Activated T-helper 2 cell treated with anti-CD3 and anti-CD28 coated beads, Interferon-gamma antibody, Interleukin-2, Interleukin-4, amounts not matched to agents 10 μg/mL and 5 μg/mL and 100 μg/mL, durations not matched to agents 14 hours and 24 hours and 36 hours (primary cell): Measurements from ENCODE around the gene STXBP3. TPM values are rescaled to one million over a fixed set of nuclear protein-coding genes. Genes with fewer than 3 reads are reported as not detected.

Experiments used
- DNase-seq: peaks from one replicate; pipeline ENCODE4 v3.0.0; 2021; ENCODE audit warnings: low spot score
- H3K27ac Mint-ChIP-seq: one replicate; pipeline ENCODE4 v1.8.0; 2021; ENCODE audit warnings: mixed read lengths
- H3K27me3 Mint-ChIP-seq: one replicate; pipeline ENCODE4 v1.8.0; 2021; ENCODE audit warnings: low read depth, mixed read lengths
- H3K36me3 Mint-ChIP-seq: one replicate; pipeline ENCODE4 v1.8.0; 2021; ENCODE audit warnings: low read depth, mixed read lengths
- H3K4me1 Mint-ChIP-seq: one replicate; pipeline ENCODE4 v1.8.0; 2021; ENCODE audit warnings: low read depth, mixed read lengths
- H3K4me3 Mint-ChIP-seq: one replicate; pipeline ENCODE4 v1.8.0; 2021; ENCODE audit warnings: low read depth, mild to moderate bottlenecking, moderate library complexity, mixed read lengths
- H3K9me3 Mint-ChIP-seq: one replicate; pipeline ENCODE4 v1.8.0; 2021; ENCODE audit warnings: mixed read lengths
- intact Hi-C: fragments of 100-400 bp; cut with micrococcal nuclease; formaldehyde crosslinking; loops from one replicate; pipeline ENCODE4 v1.15.1; 2023
- total RNA-seq: library from RNA; stranded (reverse); gene quantifications from 2 replicates; pipeline ENCODE4 v1.2.3, GENCODE V29; 2022

Gene STXBP3
- total RNA-seq, 1 donor from 2014 or later: 51.7 TPM

GRCh38 chr1:108817811-108818210 lies 71.3 kb downstream of the STXBP3 start:
- no peak for DNase-seq
- Mint-ChIP-seq H3K4me3 (no peak overlapping the region), H3K4me1 (no peaks in the 10 kb centered on the region), H3K27ac (no peak overlapping the region), H3K27me3 (peaks cover 26% of the 10 kb centered on the region), H3K36me3 (no peaks in the 10 kb centered on the region), H3K9me3 (no peaks in the 10 kb centered on the region)
- intact Hi-C loops: no loop called here

- Mint-ChIP-seq H3K4me1 (no peaks in the 10 kb centered on the region), H3K36me3 (no peaks in the 10 kb centered on the region), H3K4me3 (no peak overlapping the region), H3K27ac (no peak overlapping the region), H3K27me3 (peaks cover 33% of the 10 kb centered on the region), H3K9me3 (no peaks in the 10 kb centered on the region)
- DNase-seq: no peak
- intact Hi-C loops: no loop called here
Observed at GRCh38 chr1:108819878-108820277, 73.4 kb downstream of the STXBP3 start.

DNA sequence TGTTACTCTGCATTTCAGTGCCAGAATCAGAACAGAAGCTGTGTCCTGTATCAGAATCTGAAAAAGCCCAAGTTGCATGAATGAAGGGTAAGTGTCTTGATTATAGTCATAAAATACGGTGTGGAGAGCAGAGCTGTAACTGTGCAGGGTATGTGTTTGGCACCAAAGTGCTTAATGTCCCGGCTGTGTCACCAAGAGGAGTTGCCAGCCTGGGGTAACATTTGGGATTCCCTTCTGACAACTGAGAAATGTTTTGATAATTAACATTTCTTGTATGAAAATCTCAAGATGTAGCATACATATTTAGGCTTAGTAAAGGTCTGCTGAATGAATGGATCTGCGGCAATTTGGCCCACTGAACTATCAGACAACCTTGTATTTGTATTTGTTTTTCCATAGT lies 77.2 kb downstream of the STXBP3 start:
- no peaks in the 10 kb centered on the region for H3K4me1 Mint-ChIP-seq
- H3K4me3 Mint-ChIP-seq: no peak overlapping the region
- H3K27me3 Mint-ChIP-seq: peaks cover 23% of the 10 kb centered on the region
- intact Hi-C loops: no loop called here
- no peak for DNase-seq
- H3K9me3 Mint-ChIP-seq: no peaks in the 10 kb centered on the region
- H3K27ac Mint-ChIP-seq: no peak overlapping the region
- no peaks in the 10 kb centered on the region for H3K36me3 Mint-ChIP-seq

DNA sequence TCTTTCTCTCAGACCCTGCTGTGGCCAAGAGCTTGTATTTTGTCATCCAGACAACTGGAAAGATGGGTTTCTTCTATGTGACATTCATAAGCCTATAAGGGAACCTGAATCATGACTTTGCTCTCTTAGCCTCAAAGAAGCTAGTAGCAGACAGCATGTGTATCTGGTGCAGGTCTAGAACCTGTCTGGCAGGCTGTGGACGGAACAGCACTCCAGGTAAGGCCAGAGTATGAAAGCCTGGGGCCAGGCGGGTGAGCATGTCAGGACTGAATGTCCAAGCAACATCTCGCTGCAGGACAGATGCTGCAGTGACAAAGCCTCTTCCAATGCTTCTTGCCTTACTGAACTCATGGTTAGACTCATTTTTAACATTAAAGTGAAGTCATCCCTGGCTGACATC lies 77.6 kb downstream of the STXBP3 start:
- no peaks in the 10 kb centered on the region for H3K36me3 Mint-ChIP-seq

GRCh38 chr1:108826081-108826635 lies 79.7 kb downstream of the STXBP3 start:
- Mint-ChIP-seq H3K27me3 (peaks cover 20% of the 10 kb centered on the region), H3K36me3 (no peaks in the 10 kb centered on the region), H3K4me3 (no peak overlapping the region), H3K4me1 (peaks cover 3% of the 10 kb centered on the region), H3K27ac (no peak overlapping the region), H3K9me3 (no peaks in the 10 kb centered on the region)
- DNase-seq: no peak
- intact Hi-C loops: no loop called here

More for the DNA sequence above, 77.6 kb downstream of the STXBP3 start:
- no peak overlapping the region for H3K4me3 Mint-ChIP-seq
- H3K9me3 Mint-ChIP-seq: no peaks in the 10 kb centered on the region
- H3K4me1 Mint-ChIP-seq: no peaks in the 10 kb centered on the region
- no peak overlapping the region for H3K27ac Mint-ChIP-seq
- DNase-seq: no peak
- intact Hi-C loops: no loop called here
- H3K27me3 Mint-ChIP-seq: peaks cover 23% of the 10 kb centered on the region

GRCh38 chr1:108828074-108828961 lies 81.8 kb downstream of the STXBP3 start:
- intact Hi-C loops: loop anchor here (1.0 kb wide), 2 partner anchors 70 to 284 kb away; a partner anchor contains a TSS
- Mint-ChIP-seq H3K4me3 (no peak overlapping the region), H3K4me1 (peaks cover 3% of the 10 kb centered on the region), H3K27me3 (peaks cover 6% of the 10 kb centered on the region), H3K9me3 (no peaks in the 10 kb centered on the region), H3K36me3 (no peaks in the 10 kb centered on the region), H3K27ac (no peak overlapping the region)
- peak; percentile 50 for DNase-seq

DNA sequence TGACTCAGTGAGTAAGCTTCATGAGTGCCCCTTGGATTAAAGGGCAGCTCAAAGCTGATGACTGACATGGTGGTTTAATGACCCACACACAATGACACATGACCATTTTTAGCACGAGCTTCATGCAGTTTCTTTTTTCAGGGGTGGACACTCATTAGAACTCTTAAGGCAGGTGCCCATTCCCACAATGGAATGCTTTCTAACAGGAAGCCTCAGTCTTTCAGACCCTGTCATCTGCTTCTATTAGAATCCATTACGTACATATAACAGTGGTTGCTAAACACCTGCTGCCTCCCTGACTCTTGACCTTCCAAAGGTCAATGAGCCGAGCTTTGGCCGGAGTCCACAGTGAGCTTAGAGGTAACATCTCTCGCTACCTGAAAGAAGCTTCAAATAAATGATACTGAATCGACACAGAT lies 83.0 kb downstream of the STXBP3 start:
- Mint-ChIP-seq H3K27ac (no peak overlapping the region), H3K9me3 (no peaks in the 10 kb centered on the region), H3K27me3 (peaks cover 3% of the 10 kb centered on the region), H3K4me1 (peaks cover 3% of the 10 kb centered on the region), H3K36me3 (no peaks in the 10 kb centered on the region), H3K4me3 (no peak overlapping the region)
- intact Hi-C loops: no loop called here
- DNase-seq: no peak

GRCh38 chr1:108830119-108831008 lies 83.9 kb downstream of the STXBP3 start:
- Mint-ChIP-seq H3K9me3 (no peaks in the 10 kb centered on the region), H3K27ac (no peak overlapping the region), H3K4me1 (peaks cover 3% of the 10 kb centered on the region), H3K27me3 (peaks cover 3% of the 10 kb centered on the region), H3K36me3 (no peaks in the 10 kb centered on the region), H3K4me3 (no peak overlapping the region)
- intact Hi-C loops: no loop called here
- DNase-seq: no peak

DNA sequence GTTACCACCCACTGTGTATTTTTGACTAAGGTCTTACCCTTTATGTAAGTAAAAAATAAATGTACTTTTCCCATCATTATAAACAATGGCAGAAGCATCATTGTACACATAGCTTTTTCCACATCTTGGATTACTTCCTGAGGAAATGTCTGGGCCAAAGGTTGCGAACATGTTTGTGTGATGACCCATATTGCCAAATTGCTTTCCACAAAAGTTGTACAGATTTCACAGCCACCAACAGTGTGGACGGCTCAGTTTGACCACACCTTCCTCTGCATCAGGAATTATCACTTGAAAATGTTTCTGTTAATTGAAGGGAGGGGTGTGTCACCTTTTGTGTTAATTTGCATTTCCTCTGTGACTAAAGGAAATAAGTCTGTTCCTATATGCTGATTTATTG lies 84.8 kb downstream of the STXBP3 start:
- Mint-ChIP-seq H3K4me1 (peaks cover 3% of the 10 kb centered on the region), H3K36me3 (no peaks in the 10 kb centered on the region)
- intact Hi-C loops: no loop called here

DNA sequence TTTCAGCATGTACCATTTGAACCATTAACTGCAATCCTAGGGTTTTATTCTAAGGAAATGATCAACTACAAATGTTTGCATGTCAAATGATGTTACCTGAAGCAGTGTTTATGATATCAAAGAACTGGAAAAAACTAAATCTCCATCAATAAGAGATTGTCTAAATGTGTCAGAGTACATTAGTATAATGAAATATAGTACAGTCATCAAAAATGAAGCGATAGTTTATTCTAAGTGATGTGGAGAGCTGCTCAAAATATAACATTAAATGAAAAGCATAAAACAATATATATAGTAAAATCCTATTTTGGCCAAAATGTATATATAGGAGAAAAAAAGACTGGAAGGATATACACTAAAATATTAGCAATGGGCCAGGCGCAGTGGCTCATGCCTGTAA lies 86.5 kb downstream of the STXBP3 start:
- intact Hi-C loops: no loop called here
- DNase-seq: no peak
- H3K4me3 Mint-ChIP-seq: no peak overlapping the region
- peaks cover 3% of the 10 kb centered on the region for H3K4me1 Mint-ChIP-seq
- H3K36me3 Mint-ChIP-seq: no peaks in the 10 kb centered on the region
- no peak overlapping the region for H3K27ac Mint-ChIP-seq
- peaks cover 3% of the 10 kb centered on the region for H3K27me3 Mint-ChIP-seq
- H3K9me3 Mint-ChIP-seq: no peaks in the 10 kb centered on the region

More for the DNA sequence above, 84.8 kb downstream of the STXBP3 start:
- no peaks in the 10 kb centered on the region for H3K9me3 Mint-ChIP-seq
- H3K27ac Mint-ChIP-seq: no peak overlapping the region
- DNase-seq: no peak
- H3K4me3 Mint-ChIP-seq: no peak overlapping the region
- H3K27me3 Mint-ChIP-seq: peaks cover under 1% of the 10 kb centered on the region

DNA sequence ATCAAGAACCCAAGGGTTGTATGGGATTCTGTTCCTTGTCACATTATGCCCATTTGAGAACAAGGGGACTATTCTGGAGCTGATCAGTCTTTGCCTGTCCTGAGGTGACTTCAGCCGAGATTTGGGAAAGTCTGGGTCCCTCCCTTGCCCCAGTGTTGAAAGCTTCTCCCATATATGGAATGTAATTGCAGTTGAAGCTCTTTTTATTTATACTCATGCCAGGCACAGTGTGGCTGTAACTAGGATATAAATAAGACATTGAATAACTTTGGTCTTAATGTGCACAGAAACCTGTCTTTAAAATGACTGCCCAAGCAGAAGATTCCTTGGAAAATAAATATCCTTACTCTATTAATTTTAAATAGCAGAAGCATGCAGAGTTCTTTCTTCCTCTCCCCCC lies 95.2 kb downstream of the STXBP3 start:
- no peak for DNase-seq
- intact Hi-C loops: no loop called here
- peaks cover 27% of the 10 kb centered on the region for H3K27me3 Mint-ChIP-seq
- no peaks in the 10 kb centered on the region for H3K36me3 Mint-ChIP-seq
- H3K9me3 Mint-ChIP-seq: no peaks in the 10 kb centered on the region
- no peaks in the 10 kb centered on the region for H3K4me1 Mint-ChIP-seq
- no peak overlapping the region for H3K27ac Mint-ChIP-seq
- H3K4me3 Mint-ChIP-seq: no peak overlapping the region

DNA sequence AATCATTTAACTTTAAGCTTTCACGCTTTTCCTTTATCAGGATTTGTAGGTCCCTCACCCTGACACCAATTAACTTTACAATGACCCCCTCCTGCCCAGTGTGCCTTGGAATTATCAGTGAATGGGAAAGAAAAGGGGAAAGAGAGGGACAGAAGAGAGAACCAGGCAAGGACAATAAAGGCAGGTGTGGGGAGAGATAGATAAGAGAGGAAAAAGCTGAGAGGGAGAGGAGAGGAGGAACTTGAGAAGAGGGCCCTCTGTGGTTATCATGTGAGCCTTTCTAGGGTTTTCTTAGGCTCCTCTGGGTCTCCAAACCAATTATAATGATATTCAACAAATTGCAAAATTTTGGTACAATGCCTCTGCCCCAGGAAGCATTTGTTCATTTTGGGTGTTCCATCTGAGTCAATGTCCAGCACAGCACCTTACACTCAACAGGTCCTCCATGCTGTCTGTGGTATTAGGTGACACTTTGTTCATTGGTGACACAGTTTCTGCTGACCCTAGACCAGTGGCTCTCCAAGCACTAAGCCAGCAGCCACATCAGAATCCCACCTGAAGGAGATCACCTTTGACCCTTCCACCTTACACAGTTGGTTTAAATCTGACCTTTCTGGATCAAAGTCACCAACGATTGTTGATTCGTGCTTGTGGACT lies 96.2 kb downstream of the STXBP3 start:
- intact Hi-C loops: no loop called here
- H3K27ac Mint-ChIP-seq: no peak overlapping the region

More for the DNA sequence above, 96.2 kb downstream of the STXBP3 start:
- Mint-ChIP-seq H3K4me3 (no peak overlapping the region), H3K9me3 (no peaks in the 10 kb centered on the region), H3K27me3 (peaks cover 28% of the 10 kb centered on the region), H3K36me3 (no peaks in the 10 kb centered on the region), H3K4me1 (no peaks in the 10 kb centered on the region)
- no peak for DNase-seq
